Neural cell (in vitro differentiated cells): Measurements from ENCODE around the gene DGKI. TPM values are rescaled to one million over a fixed set of nuclear protein-coding genes. Genes with fewer than 3 reads are reported as not detected.

Experiments used
- H2AFZ ChIP-seq: fragments of 200-600, 300-800 bp; sonication (generic), shearing (Covaris generic); 2 replicates; pipeline ENCODE4 v1.6.0; 2014; ENCODE audit warnings: low read depth, mild to moderate bottlenecking, antibody characterized with exemption, low read length, moderate library complexity
- H3F3A ChIP-seq: fragments of 200-600 bp; shearing (Covaris generic); 2 replicates; pipeline ENCODE4 v1.6.1; 2016; ENCODE audit warnings: mild to moderate bottlenecking, moderate library complexity, mixed read lengths, antibody characterized with exemption, low read length; ENCODE audit not compliant: insufficient read depth, poor library complexity, severe bottlenecking
- H3K27ac ChIP-seq: fragments of 200-600, 300-800 bp; sonication (generic), shearing (Covaris generic); 2 replicates; pipeline ENCODE4 v1.5.1; 2014; ENCODE audit warnings: mild to moderate bottlenecking, low read length, moderate library complexity
- H3K27me3 ChIP-seq: fragments of 300-800, 200-600 bp; sonication (generic), shearing (Covaris generic); 2 replicates; pipeline ENCODE4 v1.6.0; 2014; ENCODE audit warnings: mild to moderate bottlenecking, low read depth, low read length, moderate library complexity; ENCODE audit not compliant: insufficient read depth
- H3K36me3 ChIP-seq: fragments of 300-800, 200-600 bp; sonication (generic), shearing (Covaris generic); 2 replicates; pipeline ENCODE4 v1.5.1; 2014; ENCODE audit warnings: mild to moderate bottlenecking, antibody characterized with exemption, low read length, moderate library complexity; ENCODE audit not compliant: insufficient read depth
- H3K4me2 ChIP-seq: fragments of 300-800, 200-600 bp; sonication (generic), shearing (Covaris generic); 2 replicates; pipeline ENCODE4 v1.6.0; 2014; ENCODE audit warnings: mild to moderate bottlenecking, low read length
- H3K4me3 ChIP-seq: fragments of 300-800, 200-600 bp; sonication (generic), shearing (Covaris generic); 2 replicates; pipeline ENCODE4 v1.5.1; 2014; ENCODE audit warnings: mild to moderate bottlenecking, low read length, moderate library complexity
- H3K79me2 ChIP-seq: fragments of 200-600 bp; shearing (Covaris generic); replicated peaks from 2 replicates; pipeline ENCODE4 v1.6.0; 2014; ENCODE audit warnings: mild to moderate bottlenecking, low read length, moderate library complexity; ENCODE audit not compliant: insufficient read depth
- H3K9ac ChIP-seq: fragments of 300-800, 200-600 bp; sonication (generic), shearing (Covaris generic); 2 replicates; pipeline ENCODE4 v1.6.1; 2016; ENCODE audit warnings: mild to moderate bottlenecking, low read length, mixed read lengths
- H3K9me2 ChIP-seq: fragments of 200-600 bp; shearing (Covaris generic); 2 replicates; pipeline ENCODE4 v1.6.1; 2016; ENCODE audit warnings: mild to moderate bottlenecking, low read length, mixed read lengths; ENCODE audit not compliant: insufficient read depth
- H3K9me3 ChIP-seq: fragments of 200-600, 300-800 bp; sonication (generic), shearing (Covaris generic); 2 replicates; pipeline ENCODE4 v1.6.1; 2016; ENCODE audit warnings: mild to moderate bottlenecking, mixed run types, low read length, moderate library complexity, mixed read lengths
- H4K20me1 ChIP-seq: fragments of 200-600 bp; shearing (Covaris generic); 2 replicates; pipeline ENCODE4 v1.6.1; 2016; ENCODE audit warnings: mild to moderate bottlenecking, mixed run types; ENCODE audit not compliant: insufficient read depth
- EP300 ChIP-seq: fragments of 450-650 bp; conservative IDR thresholded peaks from 2 replicates; pipeline ENCODE4 v1.6.1; 2014; ENCODE audit warnings: antibody characterized with exemption, mild to moderate bottlenecking, moderate library complexity; ENCODE audit not compliant: poor library complexity, severe bottlenecking
- EZH2 ChIP-seq: fragments of 200-600, 300-800 bp; shearing (Covaris generic), sonication (generic); IDR thresholded peaks from 2 replicates; pipeline ENCODE4 v1.6.1; 2014; ENCODE audit warnings: antibody characterized with exemption, low read length, borderline replicate concordance, mild to moderate bottlenecking; ENCODE audit not compliant: insufficient read depth, poor library complexity, severe bottlenecking
- MXI1 ChIP-seq: fragments of 450-650 bp; conservative IDR thresholded peaks from 2 replicates; pipeline ENCODE4 v1.6.1; 2014; ENCODE audit warnings: antibody characterized with exemption, mild to moderate bottlenecking; ENCODE audit not compliant: poor library complexity, severe bottlenecking
- POLR2AphosphoS5 ChIP-seq: IDR thresholded peaks from 2 replicates; pipeline ENCODE4 v1.6.1; 2012
- RAD21 ChIP-seq: fragments of 450-650 bp; conservative IDR thresholded peaks from 2 replicates; pipeline ENCODE4 v1.6.1; 2014; ENCODE audit warnings: antibody characterized with exemption, mild to moderate bottlenecking, moderate library complexity
- SMC3 ChIP-seq: fragments of 450-650 bp; conservative IDR thresholded peaks from 2 replicates; pipeline ENCODE4 v1.6.1; 2014; ENCODE audit warnings: antibody characterized with exemption, mild to moderate bottlenecking, moderate library complexity; ENCODE audit not compliant: poor library complexity
- TAF1 ChIP-seq: IDR thresholded peaks from 2 replicates; pipeline ENCODE4 v1.6.1; 2012; ENCODE audit warnings: low read depth
- polyA plus RNA-seq: library from polyadenylated mRNA; depleted of rRNA; stranded (reverse); fragments of >200 nt; gene quantifications from 2 replicates; pipeline ENCODE4 v1.2.3, GENCODE V29; 2014
- TF ChIP-seq, protein P1 (sequence below): IDR thresholded peaks from 2 replicates; pipeline ENCODE4 v1.6.1; 2012; ENCODE audit warnings: borderline replicate concordance
- TF ChIP-seq, protein P2 (sequence below): fragments of 450-650 bp; IDR thresholded peaks from 2 replicates; pipeline ENCODE4 v1.5.1; 2014; ENCODE audit warnings: antibody characterized with exemption, mild to moderate bottlenecking, moderate library complexity; ENCODE audit not compliant: poor library complexity, severe bottlenecking

DGKI gene
- polyA plus RNA-seq, 1 donor from 2014 or later: 15.8 TPM

DNA sequence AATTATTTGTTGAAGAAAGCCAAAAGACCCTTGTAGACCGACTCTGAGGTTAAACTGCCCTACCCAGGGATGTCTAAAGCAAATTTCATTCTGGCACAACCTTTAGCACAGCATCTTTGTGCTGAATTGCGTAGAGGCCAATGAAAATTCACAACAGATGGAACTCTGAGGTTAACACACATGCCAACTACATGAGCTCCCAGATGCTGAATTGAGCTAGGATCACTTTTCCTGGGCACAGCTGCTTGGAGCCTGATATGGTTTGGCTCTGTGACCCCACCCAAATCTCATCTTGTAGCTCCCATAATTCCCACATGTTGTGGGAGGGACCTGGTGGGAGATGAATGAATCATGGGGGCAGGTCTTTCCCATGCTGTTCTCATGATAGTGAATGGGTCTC, 345.2 kb downstream of the DGKI start:
- Histone ChIP-seq H3K36me3 (peaks cover 3% of the 10 kb centered on the region), H3K9ac (no peak overlapping the region), H4K20me1 (no peaks in the 10 kb centered on the region), H3K9me3 (peaks cover 5% of the 10 kb centered on the region), H3F3A (no peaks in the 10 kb centered on the region), H3K4me3 (no peak overlapping the region), H3K9me2 (no peaks in the 10 kb centered on the region), H3K27ac (no peak overlapping the region), H3K4me2 (no peak overlapping the region), H2AFZ (no peak overlapping the region), H3K79me2 (no peaks in the 10 kb centered on the region), H3K27me3 (no peaks in the 10 kb centered on the region)
- TF ChIP-seq MXI1 (no peak), SMC3 (no peak), EZH2 (no peak), TAF1 (no peak), RAD21 (no peak), EP300 (no peak), POLR2AphosphoS5 (no peak)
- TF ChIP-seq, protein P1, sequence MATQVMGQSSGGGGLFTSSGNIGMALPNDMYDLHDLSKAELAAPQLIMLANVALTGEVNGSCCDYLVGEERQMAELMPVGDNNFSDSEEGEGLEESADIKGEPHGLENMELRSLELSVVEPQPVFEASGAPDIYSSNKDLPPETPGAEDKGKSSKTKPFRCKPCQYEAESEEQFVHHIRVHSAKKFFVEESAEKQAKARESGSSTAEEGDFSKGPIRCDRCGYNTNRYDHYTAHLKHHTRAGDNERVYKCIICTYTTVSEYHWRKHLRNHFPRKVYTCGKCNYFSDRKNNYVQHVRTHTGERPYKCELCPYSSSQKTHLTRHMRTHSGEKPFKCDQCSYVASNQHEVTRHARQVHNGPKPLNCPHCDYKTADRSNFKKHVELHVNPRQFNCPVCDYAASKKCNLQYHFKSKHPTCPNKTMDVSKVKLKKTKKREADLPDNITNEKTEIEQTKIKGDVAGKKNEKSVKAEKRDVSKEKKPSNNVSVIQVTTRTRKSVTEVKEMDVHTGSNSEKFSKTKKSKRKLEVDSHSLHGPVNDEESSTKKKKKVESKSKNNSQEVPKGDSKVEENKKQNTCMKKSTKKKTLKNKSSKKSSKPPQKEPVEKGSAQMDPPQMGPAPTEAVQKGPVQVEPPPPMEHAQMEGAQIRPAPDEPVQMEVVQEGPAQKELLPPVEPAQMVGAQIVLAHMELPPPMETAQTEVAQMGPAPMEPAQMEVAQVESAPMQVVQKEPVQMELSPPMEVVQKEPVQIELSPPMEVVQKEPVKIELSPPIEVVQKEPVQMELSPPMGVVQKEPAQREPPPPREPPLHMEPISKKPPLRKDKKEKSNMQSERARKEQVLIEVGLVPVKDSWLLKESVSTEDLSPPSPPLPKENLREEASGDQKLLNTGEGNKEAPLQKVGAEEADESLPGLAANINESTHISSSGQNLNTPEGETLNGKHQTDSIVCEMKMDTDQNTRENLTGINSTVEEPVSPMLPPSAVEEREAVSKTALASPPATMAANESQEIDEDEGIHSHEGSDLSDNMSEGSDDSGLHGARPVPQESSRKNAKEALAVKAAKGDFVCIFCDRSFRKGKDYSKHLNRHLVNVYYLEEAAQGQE: no peak
- TF ChIP-seq, protein P2, sequence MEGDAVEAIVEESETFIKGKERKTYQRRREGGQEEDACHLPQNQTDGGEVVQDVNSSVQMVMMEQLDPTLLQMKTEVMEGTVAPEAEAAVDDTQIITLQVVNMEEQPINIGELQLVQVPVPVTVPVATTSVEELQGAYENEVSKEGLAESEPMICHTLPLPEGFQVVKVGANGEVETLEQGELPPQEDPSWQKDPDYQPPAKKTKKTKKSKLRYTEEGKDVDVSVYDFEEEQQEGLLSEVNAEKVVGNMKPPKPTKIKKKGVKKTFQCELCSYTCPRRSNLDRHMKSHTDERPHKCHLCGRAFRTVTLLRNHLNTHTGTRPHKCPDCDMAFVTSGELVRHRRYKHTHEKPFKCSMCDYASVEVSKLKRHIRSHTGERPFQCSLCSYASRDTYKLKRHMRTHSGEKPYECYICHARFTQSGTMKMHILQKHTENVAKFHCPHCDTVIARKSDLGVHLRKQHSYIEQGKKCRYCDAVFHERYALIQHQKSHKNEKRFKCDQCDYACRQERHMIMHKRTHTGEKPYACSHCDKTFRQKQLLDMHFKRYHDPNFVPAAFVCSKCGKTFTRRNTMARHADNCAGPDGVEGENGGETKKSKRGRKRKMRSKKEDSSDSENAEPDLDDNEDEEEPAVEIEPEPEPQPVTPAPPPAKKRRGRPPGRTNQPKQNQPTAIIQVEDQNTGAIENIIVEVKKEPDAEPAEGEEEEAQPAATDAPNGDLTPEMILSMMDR: no peak

- no peak overlapping the region for H2AFZ ChIP-seq
Measured at GRCh38 chr7:137492889-137493288, 353.9 kb downstream of the DGKI start.

More at GRCh38 chr7:137492889-137493288, 353.9 kb downstream of the DGKI start:
- H3K4me2 ChIP-seq: no peak overlapping the region
- no peaks in the 10 kb centered on the region for H3K79me2 ChIP-seq
- no peaks in the 10 kb centered on the region for H3K9me3 ChIP-seq
- no peak overlapping the region for H3K9ac ChIP-seq
- no peaks in the 10 kb centered on the region for H3K27me3 ChIP-seq
- no peaks in the 10 kb centered on the region for H3K36me3 ChIP-seq
- no peaks in the 10 kb centered on the region for H4K20me1 ChIP-seq
- no peaks in the 10 kb centered on the region for H3K9me2 ChIP-seq
- no peak overlapping the region for H3K27ac ChIP-seq
- no peak overlapping the region for H3K4me3 ChIP-seq
- H3F3A ChIP-seq: no peaks in the 10 kb centered on the region
- no peak for TF ChIP-seq TAF1
- TF ChIP-seq, protein P2: no peak
- no peak for TF ChIP-seq SMC3
- no peak for TF ChIP-seq MXI1
- no peak for TF ChIP-seq EZH2
- TF ChIP-seq RAD21: no peak
- TF ChIP-seq POLR2AphosphoS5: no peak
- no peak for TF ChIP-seq EP300
- TF ChIP-seq, protein P1: no peak
